HG02884 (cell line): ENCODE results near the gene GALNT17.

Experiments used
- ATAC-seq: cut with Tn5 transposase; IDR thresholded peaks from one replicate; pipeline ENCODE4 v1.9.1; 2021; ENCODE audit warnings: mild to moderate bottlenecking, moderate library complexity; ENCODE audit not compliant: unreplicated experiment

Gene GALNT17

GRCh38 chr7:71332207-71332606, 200.3 kb downstream of the GALNT17 start:
- no peak for ATAC-seq

GRCh38 chr7:71334541-71334940, 202.6 kb downstream of the GALNT17 start:
- ATAC-seq = no peak

DNA sequence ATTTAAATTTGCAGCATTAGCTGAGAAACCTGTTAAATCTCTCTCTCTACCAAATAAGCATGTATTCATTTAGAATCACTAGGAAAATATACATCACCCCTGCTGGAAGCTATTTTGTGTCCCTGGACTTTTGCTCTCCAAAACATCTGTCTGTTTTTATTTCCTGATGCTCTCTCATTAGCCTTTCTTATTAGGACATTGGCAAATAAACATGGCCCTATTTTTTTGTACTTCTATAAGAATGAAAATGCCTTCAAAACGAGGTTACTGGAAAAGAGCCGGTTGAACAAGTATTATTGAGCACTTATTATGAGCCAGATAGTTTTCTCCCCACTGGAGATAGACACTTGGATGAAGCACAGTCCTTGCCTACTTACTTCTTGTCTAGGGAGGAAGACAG, 206.9 kb downstream of the GALNT17 start:
- ATAC-seq = no peak

GRCh38 chr7:71339924-71340323, 208.0 kb downstream of the GALNT17 start:
- ATAC-seq = no peak

- no peak for ATAC-seq
Measured at GRCh38 chr7:71342202-71342601, 210.3 kb downstream of the GALNT17 start.

- ATAC-seq = no peak
Measured at GRCh38 chr7:71343039-71343438, 211.1 kb downstream of the GALNT17 start.

- no peak for ATAC-seq
Measured at GRCh38 chr7:71343892-71344291, 211.9 kb downstream of the GALNT17 start.

DNA sequence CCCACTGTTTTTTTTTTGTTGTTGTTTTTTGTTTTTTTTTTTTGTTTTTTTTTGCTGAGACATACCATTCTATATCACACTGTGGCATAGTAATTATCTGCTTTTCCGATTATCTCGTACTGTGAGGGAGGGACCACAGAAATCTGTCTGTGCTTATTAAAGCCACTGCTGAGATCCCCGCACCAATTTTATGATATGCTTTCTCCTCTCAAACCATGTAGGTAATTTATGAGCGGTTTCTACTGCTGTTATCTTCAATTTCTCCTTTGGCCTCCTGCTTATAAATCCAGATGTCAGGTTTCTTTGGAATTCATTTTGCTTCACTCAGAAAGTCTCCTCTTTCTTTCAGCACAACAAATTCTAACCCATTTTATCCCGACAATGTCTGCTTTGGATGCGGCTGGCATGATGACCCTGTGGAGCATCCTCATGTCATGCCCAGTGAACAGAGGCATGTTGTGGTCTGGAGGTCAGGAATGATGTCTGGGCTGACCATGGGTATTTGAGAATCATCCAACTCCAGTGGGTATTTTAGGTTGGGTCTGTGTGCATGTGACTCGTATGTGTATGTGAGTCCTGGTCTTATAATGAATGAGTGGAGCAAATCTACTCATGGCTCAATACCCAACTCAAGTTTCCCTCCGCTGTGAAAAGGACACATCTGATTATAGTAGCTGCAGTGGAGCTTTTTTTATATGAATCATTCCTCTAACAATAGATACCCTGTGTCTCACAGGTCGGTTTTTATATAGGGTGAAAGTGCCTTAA, 213.4 kb downstream of the GALNT17 start:
- ATAC-seq = no peak

DNA sequence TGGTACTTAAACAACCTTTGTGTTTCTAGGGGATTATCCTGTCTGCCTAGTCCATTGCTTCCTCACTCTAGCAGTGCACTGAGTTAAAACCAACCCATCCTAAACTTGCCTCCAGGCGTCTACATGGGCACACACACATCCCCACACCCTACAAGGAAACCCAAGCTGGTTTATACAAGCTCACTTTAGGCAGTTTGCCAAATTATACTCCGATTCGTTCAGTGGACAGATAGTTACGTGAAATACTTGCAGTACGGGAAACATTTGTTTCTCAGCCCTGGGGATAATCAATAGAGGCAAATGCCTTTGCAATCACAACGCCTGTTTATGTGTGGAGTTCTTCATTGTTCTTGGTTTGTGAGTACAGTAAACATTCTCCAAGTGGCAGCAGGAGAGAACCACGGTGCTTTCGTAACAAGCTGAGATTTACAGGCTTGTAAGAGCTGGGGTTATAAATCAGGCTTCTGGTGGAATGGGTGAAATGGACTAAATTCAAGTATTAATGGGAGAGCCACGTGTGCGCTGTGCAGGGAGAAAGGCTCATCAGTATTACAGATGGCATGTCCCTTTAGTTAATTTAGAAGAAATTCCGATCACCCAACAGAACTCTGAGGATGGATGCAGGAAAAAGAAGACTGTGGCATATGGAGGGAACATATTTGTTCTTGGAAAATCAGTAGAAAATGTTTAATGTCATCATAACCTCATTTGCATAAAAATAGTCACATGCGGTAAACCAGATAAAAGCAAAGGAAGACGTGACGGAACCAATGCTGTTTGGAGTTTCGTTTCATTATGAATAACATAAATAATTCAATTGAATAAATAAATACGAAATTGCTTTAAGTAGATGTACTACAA, 217.1 kb downstream of the GALNT17 start:
- no peak for ATAC-seq

- no peak for ATAC-seq
Measured at GRCh38 chr7:71349682-71350481, 217.9 kb downstream of the GALNT17 start.

GRCh38 chr7:71350680-71351079, 218.7 kb downstream of the GALNT17 start:
- no peak for ATAC-seq

DNA sequence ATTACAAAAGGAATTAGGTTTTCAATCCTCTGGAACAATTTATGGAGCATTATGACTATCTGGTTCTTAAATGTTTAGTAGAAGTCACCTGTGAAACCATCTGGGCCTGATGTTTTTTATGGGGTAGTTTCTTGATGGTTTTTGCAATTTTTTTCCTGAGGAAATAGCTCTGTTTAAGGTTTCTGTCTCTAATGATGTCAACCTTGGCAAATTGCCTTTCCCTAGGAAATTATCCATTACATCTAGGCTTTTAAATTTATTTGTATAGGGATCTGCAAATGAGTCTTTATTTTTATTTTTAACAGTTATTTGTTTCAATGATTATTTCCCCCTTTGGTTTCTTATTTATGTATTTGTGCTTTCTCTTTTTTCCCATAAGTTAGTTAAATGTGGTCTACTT, 222.8 kb downstream of the GALNT17 start:
- ATAC-seq = no peak

DNA sequence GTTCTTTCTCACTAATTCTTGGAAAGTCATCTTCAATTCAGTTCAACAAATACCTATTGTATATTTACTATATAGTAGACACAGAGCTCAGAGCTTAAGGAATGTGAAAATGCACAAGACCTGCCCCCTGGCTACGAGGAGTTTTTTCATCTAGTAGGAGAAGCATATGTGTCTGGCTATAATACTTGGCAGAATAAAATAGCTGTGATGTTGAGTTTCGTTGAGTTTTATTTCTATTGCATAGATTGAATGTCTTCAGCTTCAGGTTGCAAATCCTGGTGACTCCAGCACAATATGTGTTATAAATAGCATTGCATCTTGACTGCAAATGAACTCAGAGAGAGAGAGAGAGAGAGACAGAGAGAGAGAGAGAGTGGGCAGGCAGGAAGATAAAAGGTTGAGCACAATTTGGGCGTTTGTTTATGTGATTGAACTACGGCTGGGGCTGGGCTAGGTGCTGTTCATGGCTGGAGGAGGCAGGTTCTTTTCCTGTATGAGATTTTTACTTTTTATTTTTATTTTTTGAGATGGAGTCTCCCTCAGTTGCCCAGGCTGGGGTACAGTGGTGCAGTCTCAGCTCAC, 229.6 kb downstream of the GALNT17 start:
- ATAC-seq = no peak

DNA sequence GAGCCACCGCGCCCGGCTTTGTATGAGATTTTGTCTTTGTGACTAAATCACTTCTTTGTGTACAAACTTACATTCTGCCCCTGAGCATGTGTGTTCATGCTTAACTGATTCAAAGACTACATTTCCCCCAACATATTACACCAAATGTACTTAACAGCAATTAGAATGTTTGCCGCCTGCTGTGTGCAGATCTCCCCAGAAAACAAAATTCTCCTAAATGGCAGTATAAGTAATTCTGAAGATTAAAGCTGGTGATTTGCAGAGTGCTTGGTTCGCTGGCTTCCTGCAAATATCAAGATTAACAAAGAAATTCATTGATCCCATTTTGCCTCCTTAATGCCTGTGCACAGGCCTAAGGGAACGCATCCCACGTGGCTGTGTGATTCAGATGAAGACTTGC, 230.3 kb downstream of the GALNT17 start:
- no peak for ATAC-seq

DNA sequence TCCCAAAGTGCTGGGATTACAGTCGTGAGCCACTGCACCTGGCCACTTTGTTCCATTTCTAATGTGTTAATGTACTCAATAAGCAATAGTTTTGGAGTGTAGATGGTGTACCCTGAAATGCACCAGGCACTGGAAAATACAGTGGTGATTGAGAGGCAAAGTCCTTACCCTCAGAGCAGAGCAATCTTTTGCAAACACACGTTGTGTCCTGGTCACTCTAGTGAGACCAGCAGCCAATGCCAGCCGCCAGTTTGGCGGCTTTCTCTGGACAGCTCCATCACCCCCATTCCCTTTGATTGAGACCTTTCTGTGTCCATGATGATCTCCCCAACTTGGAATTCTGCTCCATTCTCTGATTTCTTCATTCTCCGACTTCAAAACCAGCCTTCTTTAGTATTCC, 231.3 kb downstream of the GALNT17 start:
- ATAC-seq = no peak

GRCh38 chr7:71363627-71364026, 231.7 kb downstream of the GALNT17 start:
- no peak for ATAC-seq

DNA sequence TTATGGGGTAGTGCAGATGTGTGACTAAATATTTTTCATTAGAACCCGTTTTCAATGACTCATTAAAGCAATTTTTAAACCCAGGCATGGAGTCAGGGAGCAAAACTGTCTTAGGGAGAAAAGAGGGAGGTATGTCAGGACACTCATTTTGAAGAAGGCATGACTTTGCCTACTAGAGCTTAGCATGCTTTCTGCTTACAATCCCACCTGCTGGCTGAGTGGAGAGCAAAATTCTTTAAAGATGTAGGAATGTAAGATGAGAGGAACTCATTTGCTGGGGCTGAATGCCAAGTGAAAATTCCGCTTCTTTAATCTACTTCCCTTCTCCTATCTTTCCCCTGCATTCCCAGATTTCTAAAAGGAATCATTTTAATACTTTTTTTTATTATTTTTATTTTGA, 232.6 kb downstream of the GALNT17 start:
- ATAC-seq = no peak

- no peak for ATAC-seq
Measured at GRCh38 chr7:71372991-71373390, 241.0 kb downstream of the GALNT17 start.

DNA sequence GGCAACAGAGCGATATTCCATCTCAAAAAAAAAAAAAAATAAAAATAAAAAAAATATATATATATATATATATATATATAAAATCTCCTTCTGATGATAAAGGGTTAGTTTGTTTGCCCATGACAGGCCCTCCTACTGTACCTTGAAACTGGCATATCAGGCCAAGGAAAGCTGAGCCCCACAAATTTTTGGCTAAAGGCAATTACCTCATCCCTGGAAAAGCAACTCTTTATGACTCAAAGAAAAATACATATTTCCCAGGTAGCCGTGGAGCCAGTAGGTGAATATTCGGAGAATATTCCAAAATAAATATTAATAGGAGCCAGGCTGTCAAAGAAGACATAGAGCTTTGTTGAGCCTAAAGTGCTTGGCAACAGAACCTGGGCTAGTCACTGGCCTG, 245.1 kb downstream of the GALNT17 start:
- no peak for ATAC-seq

DNA sequence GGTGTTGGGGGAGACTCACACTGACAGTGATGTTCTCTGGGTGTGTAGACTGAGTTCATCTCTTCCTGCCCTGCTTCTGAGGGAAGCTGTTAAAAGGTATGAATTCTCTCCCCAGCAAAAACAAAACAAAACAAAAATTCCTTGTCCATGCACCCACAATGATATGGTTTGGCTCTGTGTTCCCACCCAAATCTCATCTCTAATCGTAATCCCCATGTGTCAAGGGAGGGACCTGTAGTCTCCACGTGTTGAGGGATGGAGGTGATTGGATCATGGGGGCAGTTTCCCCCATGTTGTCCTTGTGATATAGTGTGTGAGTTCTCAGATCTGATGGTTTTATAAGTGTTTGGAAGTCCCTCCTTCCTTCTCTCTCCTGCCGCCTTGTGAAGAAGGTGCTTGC, 245.5 kb downstream of the GALNT17 start:
- ATAC-seq = no peak

DNA sequence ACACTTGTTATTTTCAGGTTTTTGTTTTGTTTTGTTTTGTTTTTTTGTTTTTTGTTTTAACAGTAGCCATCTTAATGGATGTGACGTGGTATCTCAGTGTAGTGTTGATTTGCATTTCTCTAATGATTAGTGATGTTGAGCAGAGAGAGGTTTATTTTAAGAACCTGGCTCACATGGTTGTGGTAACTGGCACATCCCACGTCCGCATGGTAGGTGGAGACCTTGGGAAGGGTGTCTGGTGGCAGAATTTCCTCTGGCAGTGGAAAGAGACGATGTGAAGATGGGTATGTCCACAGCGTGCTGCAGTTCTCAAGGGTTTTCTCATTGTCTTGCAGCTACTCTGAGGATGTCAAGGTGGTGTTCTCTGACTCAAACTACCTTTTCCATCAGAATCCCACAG, 252.2 kb downstream of the GALNT17 start:
- no peak for ATAC-seq
